Activated CD8-positive, alpha-beta memory T cell treated with anti-CD3 and anti-CD28 coated beads for 4 hours (primary cell): ENCODE data around the gene ROBO3.
A peak's percentile ranks its signal among the peaks of the same experiment; 100 is the strongest.

Source experiments
- DNase-seq, 2 donors: peaks; one replicate each; pipeline ENCODE4 v3.0.0-alpha.2; 2020; ENCODE audit warnings: low read depth in 2 of 2

ROBO3 gene

GRCh38 chr11:124875401-124875800 lies 10.2 kb downstream of the ROBO3 start:
- DNase-seq, result no peak

DNA sequence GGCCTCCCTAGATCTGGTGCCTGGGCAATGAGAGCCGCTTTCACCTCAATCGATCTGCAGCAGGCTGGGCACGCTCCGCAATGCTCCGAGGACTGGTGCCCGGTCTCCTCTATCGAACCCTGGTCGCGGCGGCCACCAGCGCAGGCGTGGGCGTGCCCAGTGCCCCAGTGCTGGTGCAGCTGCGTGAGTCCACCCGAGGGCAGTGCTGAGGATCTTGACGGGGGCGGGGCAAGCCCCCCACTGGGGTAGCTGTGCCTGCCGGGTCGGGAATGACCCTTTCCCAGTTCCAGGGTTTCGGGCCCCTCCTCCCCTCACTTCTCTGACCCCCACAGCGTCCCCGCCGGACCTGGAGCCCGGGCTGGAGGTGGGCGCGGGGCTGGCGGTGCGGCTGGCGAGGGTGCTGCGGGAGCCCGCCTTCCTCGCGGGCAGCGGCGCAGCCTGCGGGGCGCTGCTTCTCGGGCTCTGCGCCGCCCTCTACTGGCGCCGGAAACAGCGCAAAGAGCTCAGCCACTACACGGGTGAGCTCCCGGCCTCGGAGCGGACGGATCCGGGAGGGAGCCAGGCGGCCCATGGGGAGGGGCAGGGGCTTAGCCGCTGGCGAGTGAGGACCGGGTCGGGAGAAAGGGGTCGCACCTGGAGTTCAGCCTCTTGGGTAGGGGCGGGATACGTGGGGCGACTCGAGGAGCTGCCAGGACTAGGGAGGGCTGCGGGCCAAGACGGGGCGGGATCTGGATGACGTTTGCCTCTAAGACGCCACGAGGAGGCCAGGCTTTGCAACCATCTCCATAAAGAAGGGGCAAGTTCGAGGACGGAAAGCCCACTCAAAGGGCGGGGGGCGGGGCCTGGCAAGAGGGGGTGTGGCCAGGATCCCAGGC lies 10.9 kb downstream of the ROBO3 start:
- peak; percentile 55 to 69 for DNase-seq

DNA sequence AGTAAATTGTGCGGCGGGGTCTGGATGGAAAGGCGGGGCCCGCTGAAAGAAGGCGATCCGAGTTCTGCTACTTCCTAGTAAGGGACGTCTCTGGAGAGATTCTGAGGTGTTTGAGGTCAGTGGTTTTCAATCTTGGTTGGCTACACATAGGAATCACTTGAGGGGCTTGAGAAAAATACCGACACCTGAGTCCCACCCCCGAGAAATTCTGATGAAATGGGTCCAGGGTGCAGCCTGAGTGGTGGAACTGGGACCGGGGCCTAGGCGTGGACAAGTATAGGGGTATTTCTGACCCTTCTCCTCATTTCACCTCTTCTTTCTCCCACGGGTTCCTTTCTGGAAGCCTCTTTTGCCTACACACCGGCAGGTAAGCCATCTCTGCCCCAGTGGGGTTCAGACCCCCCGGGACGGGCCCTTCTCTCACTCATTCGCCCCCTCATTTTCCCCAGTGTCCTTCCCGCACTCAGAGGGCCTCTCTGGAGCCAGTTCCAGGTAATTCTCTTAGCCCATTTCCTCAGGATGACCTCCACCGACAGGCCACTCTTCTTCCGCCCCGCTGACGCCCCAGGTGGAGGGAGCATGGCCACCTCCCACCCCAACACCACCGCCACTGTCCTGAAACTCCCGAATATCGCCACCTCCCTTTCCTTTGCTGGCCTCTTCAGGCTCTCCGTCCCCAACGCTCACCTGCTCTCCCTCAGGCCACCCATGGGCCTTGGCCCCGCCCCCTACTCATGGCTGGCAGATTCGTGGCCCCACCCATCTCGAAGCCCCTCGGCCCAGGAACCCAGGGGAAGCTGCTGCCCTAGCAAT lies 11.8 kb downstream of the ROBO3 start:
- no peak for DNase-seq

GRCh38 chr11:124877631-124877909 lies 12.3 kb downstream of the ROBO3 start:
- DNase-seq, result no peak

DNA sequence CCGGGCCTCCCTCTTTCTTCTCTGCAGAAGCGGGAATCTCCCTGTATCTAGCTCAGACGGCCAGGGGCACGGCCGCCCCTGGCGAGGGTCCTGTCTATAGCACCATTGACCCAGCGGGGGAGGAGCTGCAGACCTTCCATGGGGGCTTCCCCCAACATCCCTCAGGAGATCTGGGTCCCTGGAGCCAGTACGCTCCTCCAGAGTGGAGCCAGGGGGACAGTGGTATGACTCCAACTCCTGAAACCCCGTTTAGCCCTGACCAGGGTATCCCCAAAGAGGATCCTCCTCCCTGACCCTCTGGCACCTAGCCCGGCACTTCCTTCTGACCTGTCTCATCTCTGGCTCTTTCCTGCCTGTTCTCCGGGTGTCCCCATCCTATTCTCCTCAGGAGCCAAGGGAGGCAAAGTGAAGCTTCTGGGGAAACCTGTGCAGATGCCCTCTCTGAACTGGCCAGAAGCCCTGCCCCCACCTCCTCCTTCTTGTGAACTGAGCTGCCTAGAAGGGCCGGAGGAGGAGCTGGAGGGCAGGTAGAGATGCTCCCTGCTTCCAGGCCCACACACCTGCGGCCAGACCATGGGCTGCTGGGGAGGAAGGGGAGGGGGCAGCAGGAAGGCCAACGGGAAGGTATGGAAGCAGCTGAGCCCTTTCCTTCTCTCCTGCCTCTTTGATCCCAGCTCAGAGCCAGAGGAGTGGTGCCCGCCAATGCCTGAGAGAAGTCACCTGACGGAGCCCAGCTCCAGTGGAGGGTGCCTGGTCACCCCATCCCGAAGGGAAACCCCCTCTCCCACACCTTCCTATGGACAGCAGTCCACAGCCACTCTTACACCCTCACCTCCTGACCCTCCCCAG lies 12.9 kb downstream of the ROBO3 start:
- DNase-seq, result no peak

DNA sequence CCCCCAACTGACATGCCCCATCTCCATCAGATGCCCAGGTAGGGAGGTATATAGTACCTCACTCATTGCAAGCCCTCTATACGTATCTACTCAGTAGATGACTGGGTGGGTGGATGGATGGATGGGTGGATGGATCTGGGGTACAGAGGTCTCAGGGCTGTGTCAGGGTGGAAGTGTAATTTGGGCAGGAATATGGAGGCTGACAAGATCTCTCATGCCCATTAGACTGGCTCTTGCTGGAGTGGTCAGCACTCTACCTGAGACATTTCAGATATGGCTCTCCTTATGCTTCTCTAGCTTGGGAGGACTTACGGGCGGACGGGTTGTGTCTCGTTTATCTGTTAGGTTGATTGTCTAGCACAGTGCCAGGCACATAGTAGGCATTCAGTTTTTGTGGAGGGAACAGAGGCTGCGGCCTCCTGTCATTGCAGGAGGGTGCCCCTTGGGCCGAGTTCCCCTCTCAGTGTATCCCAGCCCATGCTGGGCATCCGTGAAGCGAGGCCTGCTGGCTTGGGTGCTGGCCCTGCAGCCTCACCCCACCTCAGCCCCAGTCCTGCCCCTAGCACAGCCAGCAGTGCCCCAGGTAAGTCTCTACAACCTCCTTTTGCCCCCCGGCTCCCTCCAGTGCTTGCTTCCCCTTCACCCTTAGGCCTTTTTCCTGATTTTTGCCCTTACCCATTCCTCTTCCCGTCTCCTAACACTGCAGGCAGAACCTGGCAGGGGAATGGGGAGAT lies 13.7 kb downstream of the ROBO3 start:
- DNase-seq, result no peak

DNA sequence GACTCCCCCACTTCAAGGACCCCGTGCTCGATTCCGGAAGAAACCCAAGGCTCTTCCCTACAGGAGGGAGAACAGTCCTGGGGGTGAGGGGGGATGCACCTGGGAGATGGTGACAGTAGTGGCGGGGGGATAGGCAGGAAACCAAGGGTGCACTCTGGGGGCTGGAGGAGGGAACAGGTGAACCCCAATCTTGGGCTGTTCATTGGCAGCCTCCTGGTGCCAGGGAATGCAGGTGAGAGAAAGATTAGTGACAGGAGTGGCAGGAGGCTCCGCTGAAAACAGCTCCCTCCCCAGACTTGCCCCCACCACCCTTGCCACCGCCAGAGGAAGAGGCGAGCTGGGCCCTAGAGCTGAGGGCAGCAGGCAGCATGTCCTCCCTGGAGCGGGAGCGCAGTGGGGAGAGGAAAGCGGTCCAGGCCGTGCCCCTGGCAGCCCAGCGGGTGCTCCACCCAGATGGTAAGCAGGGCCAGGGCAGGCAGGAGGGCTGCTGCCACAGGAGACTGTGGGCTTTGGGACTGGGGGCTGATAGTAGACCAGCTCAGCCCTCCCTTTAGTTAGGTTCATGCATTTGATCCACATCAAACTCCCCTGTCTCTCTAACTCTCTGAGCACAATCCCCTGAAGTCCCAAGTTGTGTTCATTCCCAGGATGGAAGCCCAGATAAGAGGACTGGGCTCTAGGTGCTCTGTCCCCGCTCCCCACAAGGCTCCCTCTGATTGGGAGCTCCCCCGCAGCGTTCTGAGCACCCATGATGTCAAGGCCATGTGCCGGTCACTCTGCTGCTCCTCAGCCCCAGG lies 14.5 kb downstream of the ROBO3 start:
- no peak for DNase-seq

DNA sequence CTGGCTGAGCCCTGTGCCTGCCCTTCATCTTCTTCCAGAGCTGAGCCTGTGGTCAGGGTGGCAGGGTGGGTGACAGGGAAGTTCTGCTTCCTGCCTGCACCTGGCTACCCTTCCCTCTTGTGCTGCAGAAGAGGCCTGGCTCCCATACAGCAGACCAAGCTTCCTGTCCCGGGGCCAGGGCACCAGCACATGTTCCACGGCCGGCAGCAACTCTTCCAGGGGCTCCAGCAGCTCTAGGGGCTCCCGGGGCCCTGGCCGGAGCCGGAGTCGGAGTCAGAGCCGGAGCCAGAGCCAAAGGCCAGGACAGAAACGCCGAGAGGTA lies 15.0 kb downstream of the ROBO3 start:
- DNase-seq, result no peak

DNA sequence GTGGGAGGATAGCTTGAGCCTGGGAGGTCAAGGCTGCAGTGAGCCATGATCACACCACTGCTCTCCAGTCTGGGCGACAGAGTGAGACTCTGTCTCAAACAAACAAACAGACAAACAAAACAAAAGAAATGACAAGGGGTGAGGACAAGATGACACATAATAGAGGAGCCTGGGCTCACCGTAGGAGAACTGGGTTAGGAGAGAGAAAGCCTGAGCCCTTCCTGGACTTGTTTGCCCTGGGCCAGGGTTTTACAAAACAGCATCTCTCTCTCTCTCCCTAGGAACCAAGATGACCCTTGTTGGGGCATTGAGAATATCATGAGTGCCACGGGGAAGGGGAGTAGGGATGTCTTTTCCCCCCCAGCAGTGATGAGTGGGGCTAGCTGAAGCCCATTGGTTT lies 15.7 kb downstream of the ROBO3 start:
- DNase-seq, result no peak

DNA sequence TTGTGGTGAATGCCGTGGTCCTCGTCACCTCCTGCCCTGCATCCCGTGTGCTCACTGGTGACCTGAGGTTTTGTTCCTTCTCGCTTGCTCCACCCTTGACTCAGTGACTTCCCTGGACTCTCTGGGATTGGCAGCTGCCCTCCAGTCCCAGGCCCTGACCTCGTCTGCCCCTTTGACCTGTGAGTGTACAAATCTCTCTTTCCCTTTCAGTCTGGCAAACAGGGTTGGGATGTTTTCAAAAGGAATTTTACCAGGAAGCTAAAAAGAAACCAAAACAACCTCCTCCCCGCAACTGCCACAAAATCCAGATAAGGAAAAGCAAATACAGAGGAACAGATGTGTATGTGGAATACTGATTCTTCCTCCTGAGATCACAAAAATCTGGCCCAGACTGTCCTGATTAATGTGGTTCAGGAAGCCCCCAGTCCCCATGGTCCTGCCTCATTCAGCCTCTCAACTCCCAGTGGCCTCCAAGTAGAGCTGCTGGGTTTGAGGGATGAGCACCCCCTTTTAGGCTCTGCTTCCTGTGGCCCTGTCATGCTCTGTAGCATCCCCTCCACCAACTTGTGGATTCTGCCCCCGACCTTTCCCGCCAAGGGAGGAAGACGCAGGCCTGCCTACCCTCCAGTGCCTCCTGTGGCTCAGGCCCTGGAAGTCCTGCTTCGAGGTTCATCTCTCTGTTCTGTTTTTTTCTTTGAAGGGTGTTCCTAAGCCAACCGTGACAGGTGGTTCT lies 17.3 kb downstream of the ROBO3 start:
- no peak for DNase-seq

GRCh38 chr11:124884340-124884739 lies 19.1 kb downstream of the ROBO3 start:
- no peak for DNase-seq

- DNase-seq, result no peak
Observed at GRCh38 chr11:124884869-124885479, 19.7 kb downstream of the ROBO3 start.

DNA sequence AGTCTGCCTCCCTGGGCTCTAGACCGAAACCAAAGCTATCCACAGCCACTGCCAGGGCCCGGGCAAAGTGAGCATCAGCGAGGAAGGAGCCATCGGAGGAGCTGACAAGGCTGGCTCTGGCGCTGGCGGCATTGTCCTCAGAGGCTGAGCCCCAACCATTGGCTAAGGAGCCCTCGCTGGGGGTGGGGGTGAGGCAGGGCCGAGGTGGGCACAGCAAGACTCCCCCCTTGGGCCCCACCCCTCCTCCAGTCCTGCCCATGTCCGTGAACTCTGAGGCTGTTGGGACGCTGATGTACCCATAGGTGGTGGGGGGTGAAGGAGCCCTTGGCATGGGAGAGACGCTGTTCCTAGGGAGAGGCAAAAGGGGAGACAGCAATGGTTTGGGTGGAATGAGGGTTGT lies 21.2 kb downstream of the ROBO3 start:
- no peak for DNase-seq

DNA sequence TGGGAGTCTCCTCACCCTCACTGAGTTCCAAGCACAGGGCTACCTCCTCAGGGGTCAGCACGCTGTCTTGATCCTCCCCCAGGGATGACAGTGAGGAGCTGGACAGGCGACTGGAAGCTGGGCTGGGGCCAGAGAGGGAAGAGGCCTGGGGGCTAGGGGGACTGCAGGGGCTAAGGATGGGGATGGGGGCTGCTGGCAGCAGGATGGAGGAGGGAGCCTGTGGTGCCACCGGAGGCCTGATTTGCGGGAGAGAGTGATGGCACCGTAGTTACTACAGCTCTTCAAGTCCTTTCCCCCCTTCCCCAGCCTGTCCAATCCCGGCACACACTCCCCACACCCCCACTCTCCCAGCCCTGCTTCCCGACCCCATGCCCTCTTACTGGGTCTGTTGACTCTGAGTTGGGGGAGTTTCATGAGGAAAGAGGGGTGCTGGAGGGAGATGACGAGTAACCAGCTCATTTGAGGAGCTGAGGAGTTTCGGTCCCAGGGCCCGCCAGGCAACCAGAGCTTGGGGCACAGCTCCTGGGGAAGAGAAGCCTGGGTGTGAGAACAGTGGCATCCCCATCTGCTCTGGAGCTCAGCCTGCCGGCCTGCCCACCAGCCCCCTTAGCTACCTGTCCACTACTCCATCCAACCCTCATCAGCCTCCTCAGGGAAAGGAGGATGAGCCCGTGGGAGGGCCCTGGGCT lies 21.9 kb downstream of the ROBO3 start:
- no peak for DNase-seq

DNA sequence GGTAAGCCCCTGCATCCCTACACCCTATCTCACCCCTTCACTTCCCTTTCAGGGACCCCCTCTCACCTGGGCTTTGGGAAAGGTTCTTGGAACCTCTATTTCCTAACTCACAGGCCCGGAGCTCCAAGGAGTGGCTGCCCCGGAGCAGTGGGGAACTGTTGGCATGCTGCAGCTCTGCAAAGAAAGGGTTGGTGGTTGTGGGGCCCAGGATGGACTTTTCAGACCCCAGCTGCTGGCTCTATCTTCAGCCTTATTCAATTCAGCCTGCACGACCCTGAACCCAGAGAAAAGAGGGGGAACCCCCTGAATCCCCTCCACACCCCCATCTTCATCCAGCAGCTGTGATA lies 22.4 kb downstream of the ROBO3 start:
- DNase-seq, result no peak

- DNase-seq, result no peak
Observed at GRCh38 chr11:124889191-124890091, 24.2 kb downstream of the ROBO3 start.

- DNase-seq, result no peak
Observed at GRCh38 chr11:124890151-124890550, 24.9 kb downstream of the ROBO3 start.

- no peak for DNase-seq
Observed at GRCh38 chr11:124890683-124891372, 25.6 kb downstream of the ROBO3 start.
